Astrocyte (in vitro differentiated cells and primary cell): Measurements from ENCODE around the gene KCNH4.

Source experiments
- CTCF ChIP-seq: IDR thresholded peaks from 2 replicates; pipeline ENCODE4 v1.5.1; 2011; ENCODE audit warnings: low read depth, mild to moderate bottlenecking, inconsistent platforms, low read length, moderate library complexity; ENCODE audit not compliant: insufficient read depth
- EZH2 ChIP-seq: IDR thresholded peaks from 2 replicates; pipeline ENCODE4 v1.6.1; 2012; ENCODE audit warnings: mild to moderate bottlenecking, low read length, inconsistent platforms; ENCODE audit not compliant: insufficient read depth

GRCh38 chr17:42199416-42200011 is 18.6 kb upstream of the KCNH4 start:
- TF ChIP-seq CTCF (no peak), EZH2 (no peak)
